ENCODE measurements around the gene CHMP2A. TPM values are rescaled to one million over a fixed set of nuclear protein-coding genes. Genes with fewer than 3 reads are reported as not detected.
"Not testable (repeated sequence)": the region's sequence is repeated elsewhere in the genome, so short reads cannot be mapped to it uniquely, and the experiment has no call there.

CHMP2A gene
- total RNA-seq, 1 donor from 2014 or later = 115 TPM

- intact Hi-C loops (cut with DNase I) = no loop called here
- no peak for DNase-seq
- ATAC-seq (ENCODE audit: poor library complexity) = no peak
Measured at GRCh38 chr19:58516964-58517833, 37.7 kb downstream of the CHMP2A start.

GRCh38 chr19:58516246-58516836 is 38.6 kb downstream of the CHMP2A start:
- ATAC-seq (ENCODE audit: poor library complexity) (no peak), DNase-seq (no peak)
- intact Hi-C loops (cut with DNase I) = no loop called here

- intact Hi-C loops (cut with DNase I) = no loop called here
- ATAC-seq (ENCODE audit: poor library complexity) (no peak), DNase-seq (no peak)
Measured at GRCh38 chr19:58515259-58515658, 39.6 kb downstream of the CHMP2A start.

- DNase-seq = no peak
- no peak for ATAC-seq (ENCODE audit: poor library complexity)
- intact Hi-C loops (cut with DNase I) = no loop called here
Measured at GRCh38 chr19:58514564-58515022, 40.3 kb downstream of the CHMP2A start.

- intact Hi-C loops (cut with DNase I) = no loop called here
- ATAC-seq (ENCODE audit: poor library complexity) (peak; percentile 95), DNase-seq (peak; percentile 95)
Measured at GRCh38 chr19:58513694-58514563, 41.0 kb downstream of the CHMP2A start.

- ATAC-seq (ENCODE audit: poor library complexity) = no peak
- DNase-seq = no peak
- intact Hi-C loops (cut with DNase I) = no loop called here
Measured at GRCh38 chr19:58513213-58513693, 41.7 kb downstream of the CHMP2A start.

GRCh38 chr19:58511353-58512208 is 43.3 kb downstream of the CHMP2A start, which contains the start of gene SLC27A5:
Gene SLC27A5 (minus strand): TSS chr19:58511992. CDS start chr19:58511955, 37 bp downstream.
- intact Hi-C loops (cut with DNase I) = no loop called here
- no peak for DNase-seq
- no peak for ATAC-seq (ENCODE audit: poor library complexity)

GRCh38 chr19:58510084-58510862 is 44.6 kb downstream of the CHMP2A start:
- intact Hi-C loops (cut with DNase I) = no loop called here
- ATAC-seq (ENCODE audit: poor library complexity) (no peak), DNase-seq (no peak)

GRCh38 chr19:58509731-58510083 is 45.2 kb downstream of the CHMP2A start:
- no peak for DNase-seq

GRCh38 chr19:58507602-58508223 is 47.2 kb downstream of the CHMP2A start:
- intact Hi-C loops (cut with DNase I); ATAC-seq (ENCODE audit: poor library complexity); DNase-seq: not testable (repeated sequence)

More at GRCh38 chr19:58509731-58510083, 45.2 kb downstream of the CHMP2A start:
- intact Hi-C loops (cut with DNase I) = no loop called here
- ATAC-seq (ENCODE audit: poor library complexity) = no peak

Small RNA genes lying within 50 kb of the gene (microRNA-seq; reads per million reads assigned to microRNA genes)
- gene MIR6807 = not detected

Other genes with a start within 250 kb of the CHMP2A start
- 20.0 TPM for gene ERVK3-1, start 249.7 kb downstream of the CHMP2A start, total RNA-seq
- gene ZSCAN22, start 228.1 kb downstream of the CHMP2A start, total RNA-seq = 1.7 TPM
- gene A1BG, start 201.6 kb downstream of the CHMP2A start, total RNA-seq = 4.1 TPM
- 0.30 TPM for gene ZNF497, start 192.4 kb downstream of the CHMP2A start, total RNA-seq
- gene ZNF837, start 174.1 kb downstream of the CHMP2A start, total RNA-seq = 0.13 TPM
- gene RPS5, start 167.8 kb downstream of the CHMP2A start, total RNA-seq = 481 TPM
- not detected for gene RNF225, start 159.4 kb downstream of the CHMP2A start, total RNA-seq
- 16.1 TPM for gene ZNF584, start 146.5 kb downstream of the CHMP2A start, total RNA-seq
- gene ZNF132, start 115.0 kb downstream of the CHMP2A start, total RNA-seq = 4.6 TPM
- gene ZNF324B, start 103.5 kb downstream of the CHMP2A start, total RNA-seq = 2.6 TPM
- gene ZNF324, start 88.0 kb downstream of the CHMP2A start, total RNA-seq = 5.1 TPM
- gene ZNF446, start 78.8 kb downstream of the CHMP2A start, total RNA-seq = 4.6 TPM
- gene SLC27A5, start 43.1 kb downstream of the CHMP2A start, total RNA-seq = 3.8 TPM
- 7.9 TPM for gene ZBTB45, start 35.3 kb downstream of the CHMP2A start, total RNA-seq
- 132 TPM for gene TRIM28, start 11.0 kb downstream of the CHMP2A start, total RNA-seq
- gene UBE2M, start 3.5 kb upstream of the CHMP2A start, total RNA-seq = 116 TPM
- 9.2 TPM for gene MZF1, start 18.2 kb upstream of the CHMP2A start, total RNA-seq

All from Right ventricle myocardium superior (tissue), 1 donor.